NCI-H460 (cell line): ENCODE measurements around the gene SETD2. TPM values are rescaled to one million over a fixed set of nuclear protein-coding genes. Genes with fewer than 3 reads are reported as not detected.

ENCODE experiments used
- DNase-seq: peaks from one replicate; pipeline ENCODE4 v3.0.0-alpha.2; 2016; ENCODE audit warnings: low read depth; ENCODE audit errors: extremely low read depth
- total RNA-seq: library from RNA; depleted of rRNA; stranded (reverse); fragments of >200 nt; shearing (Covaris generic); gene quantifications from 2 replicates; pipeline ENCODE4 v1.2.3, GENCODE V29; 2014

Gene SETD2
- total RNA-seq, 1 experiment from 2014 or later: 17.6 TPM

- no peak for DNase-seq
Measured at GRCh38 chr3:47000922-47001730, 162.8 kb downstream of the SETD2 start.

DNA sequence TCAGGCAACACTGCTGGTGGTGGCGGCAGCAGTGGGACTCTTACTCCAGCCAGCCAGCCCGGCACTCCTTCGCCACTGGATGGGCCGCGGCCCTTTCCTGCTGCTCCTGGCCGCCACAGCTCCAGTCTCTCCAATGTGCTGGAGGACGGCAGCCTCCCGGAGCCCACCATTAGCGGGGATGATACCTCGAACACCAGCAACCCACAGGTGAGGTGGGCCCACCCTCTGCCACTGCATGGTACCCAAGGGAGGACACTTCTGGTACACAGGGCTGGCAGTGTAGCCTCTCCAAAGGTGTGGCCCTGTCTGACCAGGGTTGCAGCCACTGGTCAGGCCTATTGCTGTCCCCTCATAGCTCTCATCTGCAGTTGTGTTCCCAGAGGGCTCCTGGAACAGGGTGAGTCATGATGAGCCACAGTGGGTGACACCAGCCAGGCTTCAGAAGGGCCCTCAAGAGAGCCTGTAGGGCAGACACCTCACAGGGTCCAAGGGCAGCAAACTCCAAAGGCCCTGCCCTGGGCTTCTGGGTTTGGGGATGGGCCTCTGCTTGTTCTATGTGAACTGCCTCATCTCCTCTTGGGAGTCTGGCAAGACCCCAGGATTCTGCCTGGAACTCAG, 163.6 kb downstream of the SETD2 start:
- no peak for DNase-seq

- no peak for DNase-seq
Measured at GRCh38 chr3:46999516-47000197, 164.3 kb downstream of the SETD2 start.

GRCh38 chr3:46998852-46999515, 164.9 kb downstream of the SETD2 start:
- no peak for DNase-seq

GRCh38 chr3:46998121-46998851, 165.6 kb downstream of the SETD2 start:
- DNase-seq: peak; percentile 40

- DNase-seq: no peak
Measured at GRCh38 chr3:46997453-46998091, 166.3 kb downstream of the SETD2 start.

DNA sequence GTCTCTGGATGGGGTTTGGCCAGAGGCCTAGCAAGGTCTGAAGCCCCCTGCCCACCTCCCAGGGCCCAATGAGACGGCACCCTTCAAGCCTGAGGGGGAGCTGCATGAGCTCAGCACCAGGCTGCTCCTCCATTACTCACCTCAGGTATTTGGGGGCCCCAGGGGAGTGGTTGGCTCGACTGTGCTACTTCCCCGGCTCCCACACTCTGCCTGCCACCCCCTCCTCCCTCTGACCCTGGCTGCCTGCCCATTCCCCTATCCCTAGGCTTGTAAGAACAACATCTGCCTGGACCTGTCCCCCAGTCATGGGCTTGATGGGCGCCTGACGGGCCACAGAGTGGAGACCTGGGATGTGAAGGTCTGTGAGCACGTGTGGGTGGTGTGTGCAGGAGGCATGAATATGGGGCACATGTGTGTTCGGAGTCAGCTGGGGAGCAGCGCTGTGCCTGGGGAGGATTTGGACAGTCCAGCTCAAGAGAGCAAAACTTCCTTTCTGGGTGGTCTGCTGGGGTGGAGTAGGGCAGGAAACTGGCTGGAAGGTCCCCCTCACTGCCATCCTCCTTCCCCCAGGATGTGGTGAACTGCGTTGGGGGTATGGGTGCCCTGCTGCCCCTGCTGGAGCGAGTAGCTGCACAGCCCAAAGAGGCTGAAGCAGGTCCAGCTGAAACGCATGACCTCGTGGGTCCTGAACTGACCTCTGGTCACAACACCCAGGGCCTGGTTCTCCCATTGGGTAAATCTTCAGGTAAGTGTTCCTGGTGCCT, 167.0 kb downstream of the SETD2 start:
- no peak for DNase-seq

GRCh38 chr3:46995901-46996562, 167.9 kb downstream of the SETD2 start:
- DNase-seq: no peak

DNA sequence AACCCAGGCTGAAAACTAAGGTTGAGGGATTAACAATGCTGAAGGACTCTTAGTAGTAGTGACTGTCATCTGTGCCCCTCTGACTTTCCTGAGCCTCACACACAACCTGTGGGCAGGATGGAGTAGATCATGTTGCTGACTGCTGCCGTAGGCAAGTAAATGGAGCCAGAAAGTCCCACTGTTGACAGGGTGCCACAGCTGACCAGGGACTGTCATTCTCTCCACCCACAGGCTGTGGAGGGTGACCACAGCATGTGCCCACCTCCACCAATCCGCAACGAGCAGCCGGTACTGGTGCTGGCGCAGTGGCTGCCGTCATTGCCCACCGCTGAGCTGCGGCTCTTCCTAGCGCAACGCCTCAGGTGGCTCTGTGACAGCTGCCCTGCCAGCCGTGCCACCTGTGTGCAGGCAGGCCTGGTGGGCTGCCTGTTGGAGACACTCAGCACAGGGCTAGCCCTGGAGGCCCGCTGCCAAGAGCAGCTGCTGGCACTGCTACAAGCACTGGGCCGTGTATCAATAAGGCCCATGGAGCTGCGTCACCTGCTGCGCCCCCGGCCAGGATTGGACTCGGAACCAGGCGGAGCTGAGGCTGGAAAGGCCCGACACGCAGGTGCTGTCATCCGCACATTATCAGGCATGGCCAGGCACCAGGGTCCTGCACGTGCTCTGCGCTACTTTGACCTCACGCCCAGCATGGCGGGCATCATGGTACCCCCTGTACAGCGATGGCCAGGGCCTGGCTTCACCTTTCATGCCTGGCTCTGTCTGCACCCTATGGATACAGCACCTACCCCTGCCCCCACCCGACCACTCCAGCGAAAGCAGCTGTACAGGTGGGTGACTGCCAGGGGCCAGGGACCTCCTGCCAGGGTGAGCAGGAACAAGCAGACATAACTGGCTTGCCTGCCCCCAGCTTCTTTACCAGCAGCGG, 168.8 kb downstream of the SETD2 start:
- no peak for DNase-seq

GRCh38 chr3:46993986-46994385, 169.9 kb downstream of the SETD2 start:
- DNase-seq: no peak

- no peak for DNase-seq
Measured at GRCh38 chr3:46993292-46993691, 170.6 kb downstream of the SETD2 start.

DNA sequence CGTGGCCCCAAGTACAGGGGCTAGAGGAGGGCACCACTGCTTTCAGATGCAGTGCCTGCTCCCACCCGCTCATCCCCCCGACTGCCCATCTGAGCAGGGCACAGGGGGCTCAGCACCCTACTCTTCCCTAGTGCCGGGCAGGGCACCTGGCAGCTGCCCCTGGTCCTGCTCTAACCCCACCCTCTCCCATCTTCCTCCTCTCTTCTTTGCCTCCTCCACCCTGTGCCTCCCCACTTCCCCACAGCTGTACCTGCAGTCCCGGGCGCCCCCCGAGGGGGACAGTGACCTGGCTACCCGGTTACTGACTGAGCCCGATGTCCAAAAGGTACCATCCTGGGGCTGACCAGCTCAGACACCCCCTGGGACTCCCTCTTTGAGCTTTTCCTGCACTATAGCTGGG, 171.7 kb downstream of the SETD2 start:
- DNase-seq: no peak

DNA sequence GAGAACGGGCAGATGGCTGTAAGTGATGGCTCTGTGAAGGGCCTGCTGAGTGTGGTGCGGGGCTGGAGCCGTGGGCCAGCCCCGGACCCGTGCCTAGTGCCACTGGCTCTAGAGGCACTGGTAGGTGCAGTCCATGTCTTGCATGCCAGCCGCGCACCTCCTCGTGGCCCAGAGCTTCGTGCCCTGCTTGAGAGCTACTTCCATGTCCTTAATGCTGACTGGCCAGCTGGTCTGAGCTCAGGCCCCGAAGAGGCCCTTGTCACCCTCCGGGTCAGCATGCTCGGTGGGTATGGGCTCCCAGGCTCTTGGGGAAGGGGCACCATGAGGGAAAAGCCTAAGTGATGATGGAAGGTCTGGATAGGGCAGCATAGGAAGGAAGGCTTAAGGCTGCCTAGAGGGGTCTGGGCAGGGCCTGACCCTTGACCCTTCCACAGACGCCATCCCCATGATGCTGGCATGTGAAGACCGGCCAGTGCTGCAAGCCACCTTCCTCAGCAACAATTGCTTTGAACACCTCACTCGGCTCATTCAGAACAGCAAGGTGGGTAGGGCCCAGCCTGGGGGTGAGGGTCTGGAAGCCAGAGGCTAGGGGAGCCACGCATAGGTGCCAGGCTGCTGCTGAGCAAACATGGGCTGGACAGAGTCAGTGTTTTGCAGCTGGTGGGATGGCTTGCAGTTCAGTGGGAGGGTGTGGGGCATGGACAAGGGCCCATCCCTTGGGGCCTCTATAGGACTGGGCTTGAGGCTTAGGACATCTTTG, 172.3 kb downstream of the SETD2 start:
- DNase-seq: no peak

- DNase-seq: no peak
Measured at GRCh38 chr3:46990573-46991374, 173.1 kb downstream of the SETD2 start.

DNA sequence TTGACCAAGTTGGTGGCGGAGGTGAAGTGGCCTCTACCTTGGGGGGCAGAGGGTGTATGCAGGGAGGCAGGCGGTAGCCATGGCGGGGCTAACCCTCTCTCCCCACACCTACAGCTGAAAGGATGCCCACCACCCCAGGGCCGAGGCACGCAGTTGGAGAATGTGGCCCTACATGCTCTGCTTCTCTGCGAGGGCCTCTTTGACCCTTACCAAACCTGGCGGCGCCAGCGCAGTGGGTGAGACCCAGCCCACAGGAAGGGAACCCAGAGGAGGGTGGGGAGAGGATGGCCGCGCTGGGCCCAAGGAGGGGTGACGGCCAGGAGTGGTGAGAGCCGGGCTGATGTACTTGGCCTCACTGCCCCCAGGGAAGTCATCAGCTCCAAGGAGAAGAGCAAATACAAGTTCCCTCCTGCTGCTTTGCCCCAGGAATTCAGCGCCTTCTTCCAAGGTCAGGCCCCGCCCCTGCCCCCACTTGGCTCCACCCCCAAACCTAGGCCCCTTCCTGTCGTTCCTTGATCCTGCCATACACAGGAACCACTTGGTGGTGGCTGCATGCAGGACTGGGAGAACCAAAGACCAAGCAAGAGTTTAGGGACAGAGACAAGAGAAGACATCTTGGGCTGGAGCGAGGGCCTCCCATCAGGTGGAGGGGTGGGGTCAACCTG, 174.6 kb downstream of the SETD2 start:
- no peak for DNase-seq

GRCh38 chr3:46988616-46989015, 175.3 kb downstream of the SETD2 start:
- DNase-seq: no peak
